HCT116 (cell line): ENCODE results near the gene TOPBP1. TPM values are rescaled to one million over a fixed set of nuclear protein-coding genes. Genes with fewer than 3 reads are reported as not detected.

Experiments used
- ATAC-seq: fragments of 200-7000 bp; cut with Tn5 transposase; 2 replicates; pipeline ENCODE4 v1.9.1; 2020; ENCODE audit warnings: mild to moderate bottlenecking, moderate library complexity
- BruUV-seq: library from RNA; stranded (reverse); fragments of 400-500 nt; replicated peaks from 2 replicates; lab custom pipeline; 2021; lab: Mats Ljungman, UMichigan
- CTCF ChIA-PET: fragments of 300-600 bp; sonication (Branson Sonifier 250); formaldehyde crosslinking; loops from one replicate; lab custom pipeline; 2021; ENCODE audit warnings: antibody characterized with exemption; lab: Charles Lee
- POLR2A ChIA-PET: fragments of 300-600, 350-600 bp; sonication (Branson Sonifier 250); formaldehyde crosslinking; loops from one replicate; lab custom pipeline; 2021; ENCODE audit warnings: antibody characterized with exemption; lab: Charles Lee
- RAD21 ChIA-PET, 2 experiments: fragments of 300-600 bp; sonication (Branson Sonifier 250); formaldehyde crosslinking; loops; one replicate each; lab custom pipeline; 2023; ENCODE audit warnings: low total read pairs in 2 of 2; ENCODE audit not compliant: uncharacterized antibody in 2 of 2, unreplicated experiment in 2 of 2, low non-redundant PET in 1 of 2; lab: Charles Lee
- DNase-seq: peaks from one replicate; pipeline ENCODE4 v3.0.0-alpha.2; 2010; ENCODE audit warnings: low read depth, low spot score
- H2AFZ ChIP-seq: fragments of 200-600 bp; shearing (Covaris generic), sonication (generic); 2 replicates; pipeline ENCODE4 v1.6.1; 2017; ENCODE audit warnings: low read depth, mixed run types, mixed read lengths, antibody characterized with exemption, low read length; ENCODE audit not compliant: poor library complexity, severe bottlenecking
- H3K27ac ChIP-seq: 2 replicates; pipeline ENCODE4 v1.5.1; 2012; ENCODE audit warnings: low read depth, low read length
- H3K27me3 ChIP-seq: fragments of 200-600 bp; sonication (generic); 2 replicates; pipeline ENCODE4 v1.6.1; 2016; ENCODE audit warnings: mixed run types, low read length, mixed read lengths; ENCODE audit not compliant: insufficient read depth
- H3K36me3 ChIP-seq, 2 experiments: fragments of 200-500 bp in 1 of 2; fragments of 200-600 bp in 1 of 2; sonication (Bioruptor generic) in 1 of 2; sonication (generic) in 1 of 2; 2 replicates each; pipeline versions ENCODE4 v1.5.1 to v1.6.1; 2014 to 2016; ENCODE audit warnings: low read length in 2 of 2, inconsistent platforms in 1 of 2, mixed read lengths in 1 of 2, mixed run types in 1 of 2; ENCODE audit not compliant: insufficient read depth in 2 of 2, control insufficient read depth in 1 of 2
- H3K4me1 ChIP-seq, 2 experiments: fragments of 200-600 bp in 1 of 2; sonication (generic) in 1 of 2; 2 replicates each; pipeline versions ENCODE4 v1.5.1 to v1.6.1; 2012 to 2017; ENCODE audit warnings: low read length in 2 of 2, inconsistent platforms in 1 of 2, mild to moderate bottlenecking in 1 of 2, mixed read lengths in 1 of 2, mixed run types in 1 of 2, moderate library complexity in 1 of 2; ENCODE audit not compliant: insufficient read depth in 2 of 2, control insufficient read depth in 1 of 2
- H3K4me2 ChIP-seq: fragments of 200-600 bp; sonication (generic); 2 replicates; pipeline ENCODE4 v1.6.1; 2017; ENCODE audit warnings: mixed run types, low read length, mixed read lengths
- H3K4me3 ChIP-seq, 2 experiments: fragments of 200-600 bp in 1 of 2; sonication (generic) in 1 of 2; replicated peaks in 1 of 2; 2 replicates each; pipeline ENCODE4 v1.5.1; 2011 to 2016; ENCODE audit warnings: low read length in 2 of 2, control low read depth in 1 of 2, low read depth in 1 of 2, mild to moderate bottlenecking in 1 of 2, mixed read lengths in 1 of 2, mixed run types in 1 of 2
- H3K79me2 ChIP-seq: fragments of 200-600 bp; sonication (generic); 2 replicates; pipeline ENCODE4 v1.6.1; 2017; ENCODE audit warnings: mild to moderate bottlenecking, mixed run types, low read length, moderate library complexity, mixed read lengths; ENCODE audit not compliant: insufficient read depth
- H3K9ac ChIP-seq: fragments of 200-600 bp; sonication (generic); 2 replicates; pipeline ENCODE4 v1.6.1; 2016; ENCODE audit warnings: low read length, mixed read lengths
- H3K9me2 ChIP-seq: fragments of 200-600 bp; sonication (generic), shearing (Covaris generic); 2 replicates; pipeline ENCODE4 v1.6.1; 2017; ENCODE audit warnings: mixed run types, mild to moderate bottlenecking, moderate library complexity; ENCODE audit not compliant: insufficient read depth
- H3K9me3 ChIP-seq, 2 experiments: fragments of 200-500 bp in 1 of 2; fragments of 200-600 bp in 1 of 2; sonication (Bioruptor generic) in 1 of 2; sonication (generic) in 1 of 2; 2 replicates each; pipeline ENCODE4 v1.6.1; 2014 to 2017; ENCODE audit warnings: low read length in 2 of 2, mixed read lengths in 2 of 2, inconsistent platforms in 1 of 2, low read depth in 1 of 2, mild to moderate bottlenecking in 1 of 2, mixed run types in 1 of 2, moderate library complexity in 1 of 2; ENCODE audit not compliant: control insufficient read depth in 1 of 2, insufficient read depth in 1 of 2
- H4K20me1 ChIP-seq: fragments of 200-600 bp; sonication (generic), shearing (Covaris generic); 2 replicates; pipeline ENCODE4 v1.6.1; 2017; ENCODE audit warnings: mixed run types, mild to moderate bottlenecking, moderate library complexity; ENCODE audit not compliant: insufficient read depth
- ATF3 ChIP-seq: IDR thresholded peaks from 2 replicates; pipeline ENCODE4 v1.6.1; 2012
- CEBPB ChIP-seq: IDR thresholded peaks from 2 replicates; pipeline ENCODE4 v1.6.1; 2012; ENCODE audit warnings: low read depth
- EGR1 ChIP-seq: IDR thresholded peaks from 2 replicates; pipeline ENCODE4 v1.6.1; 2012; ENCODE audit warnings: low read depth
- ELF1 ChIP-seq: IDR thresholded peaks from 2 replicates; pipeline ENCODE4 v1.6.1; 2012; ENCODE audit warnings: low read depth, borderline replicate concordance
- EZH2 ChIP-seq: fragments of 200-600 bp; sonication (generic); IDR thresholded peaks from 2 replicates; pipeline ENCODE4 v1.6.1; 2017; ENCODE audit warnings: antibody characterized with exemption, mixed run types
- EZH2phosphoT487 ChIP-seq: fragments of 200-600 bp; IDR thresholded peaks from 2 replicates; pipeline ENCODE4 v1.6.1; 2018; ENCODE audit warnings: antibody characterized with exemption, borderline replicate concordance
- FOSL1 ChIP-seq: IDR thresholded peaks from 2 replicates; pipeline ENCODE4 v1.6.1; 2012; ENCODE audit warnings: low read depth
- MAX ChIP-seq: IDR thresholded peaks from 2 replicates; pipeline ENCODE4 v1.6.1; 2012
- POLR2A ChIP-seq: IDR thresholded peaks from 2 replicates; pipeline ENCODE4 v1.7.0; 2011; ENCODE audit warnings: borderline replicate concordance; ENCODE audit not compliant: insufficient read depth, insufficient read length; ENCODE audit errors: extremely low read depth
- POLR2AphosphoS5 ChIP-seq: IDR thresholded peaks from 2 replicates; pipeline ENCODE4 v1.6.1; 2011; ENCODE audit warnings: mild to moderate bottlenecking, low read depth, low read length, moderate library complexity
- RAD21 ChIP-seq: IDR thresholded peaks from 2 replicates; pipeline ENCODE4 v1.6.1; 2012; ENCODE audit warnings: low read depth, mild to moderate bottlenecking
- REST ChIP-seq: IDR thresholded peaks from 2 replicates; pipeline ENCODE4 v1.6.1; 2012; ENCODE audit warnings: low read depth
- SIN3A ChIP-seq: IDR thresholded peaks from 2 replicates; pipeline ENCODE4 v1.6.1; 2012; ENCODE audit warnings: low read depth
- SP1 ChIP-seq: IDR thresholded peaks from 2 replicates; pipeline ENCODE4 v1.6.1; 2012; ENCODE audit warnings: low read depth
- SRF ChIP-seq: IDR thresholded peaks from 2 replicates; pipeline ENCODE4 v1.6.1; 2012; ENCODE audit warnings: low read depth
- TCF7L2 ChIP-seq: IDR thresholded peaks from 2 replicates; pipeline ENCODE4 v1.7.0; 2011; ENCODE audit warnings: borderline replicate concordance, inconsistent platforms; ENCODE audit not compliant: insufficient read depth, insufficient read length; ENCODE audit errors: extremely low read depth
- ZBTB33 ChIP-seq: IDR thresholded peaks from 2 replicates; pipeline ENCODE4 v1.6.1; 2011; ENCODE audit warnings: mild to moderate bottlenecking, low read length, moderate library complexity; ENCODE audit not compliant: insufficient replicate concordance; ENCODE audit errors: extremely low read depth
- ZFX ChIP-seq: fragments of 450-650 bp; IDR thresholded peaks from 2 replicates; pipeline ENCODE4 v1.6.1; 2017
- ZNF274 ChIP-seq: fragments of 200-500 bp; sonication (Bioruptor generic); IDR thresholded peaks from 2 replicates; pipeline ENCODE4 v1.6.1; 2014; ENCODE audit warnings: mild to moderate bottlenecking, low read depth, low read length, inconsistent platforms
- intact Hi-C: fragments of 100-400 bp; cut with micrococcal nuclease; formaldehyde crosslinking; loops from 2 replicates; pipeline ENCODE4 v1.10.0; 2022
- total RNA-seq: library from RNA; stranded (reverse); gene quantifications from one replicate; pipeline ENCODE4 v1.2.1, GENCODE V29; 2021; ENCODE audit not compliant: unreplicated experiment

Gene TOPBP1
- total RNA-seq, 1 experiment from 2014 or later = 42.2 TPM

GRCh38 chr3:133700351-133700750 is 38.6 kb upstream of the TOPBP1 start:
- DNase-seq (no peak), ATAC-seq (no peak)
- H3K79me2 ChIP-seq = no peaks in the 10 kb centered on the region
- no peaks in the 10 kb centered on the region for H3K9me2 ChIP-seq
- H3K36me3 ChIP-seq = no peaks in the 10 kb centered on the region
- H4K20me1 ChIP-seq = no peaks in the 10 kb centered on the region
- ChIA-PET CTCF (no interaction called here), POLR2A (no interaction called here), RAD21 (no interaction called here)
- no peaks in the 10 kb centered on the region for H3K4me1 ChIP-seq
- peaks cover 11% of the 10 kb centered on the region; the same call in 1 of the 2 replicates for H3K27me3 ChIP-seq
- no TSS peak for BruUV-seq
- H3K9ac ChIP-seq = no peak overlapping the region
- H3K9me3 ChIP-seq = no peaks in the 10 kb centered on the region
- no peak overlapping the region for H3K27ac ChIP-seq
- intact Hi-C loops = no loop called here
- no peak overlapping the region for H2AFZ ChIP-seq
- no peak for TF ChIP-seq POLR2AphosphoS5
- TF ChIP-seq EGR1 = no peak
- no peak for TF ChIP-seq ZNF274
- no peak for TF ChIP-seq RAD21
- no peak for TF ChIP-seq SRF
- TF ChIP-seq ELF1 = no peak
- TF ChIP-seq SIN3A = no peak
- no peak for TF ChIP-seq POLR2A
- no peak for TF ChIP-seq SP1
- TF ChIP-seq ZBTB33 = no peak
- TF ChIP-seq FOSL1 = no peak
- TF ChIP-seq REST = no peak
- TF ChIP-seq EZH2 = no peak
- TF ChIP-seq TCF7L2 = no peak
- no peak for TF ChIP-seq EZH2phosphoT487
- no peak for TF ChIP-seq MAX
- no peak for TF ChIP-seq ATF3
- no peak for TF ChIP-seq CEBPB
- TF ChIP-seq ZFX = no peak
- H3K4me2 ChIP-seq = no peak overlapping the region
- H3K4me3 ChIP-seq = no peak overlapping the region
